Activated T-cell treated with anti-CD3 and anti-CD28 coated beads, Interleukin-2, amount 50 U/mL, for 72 hours (primary cell): ENCODE measurements around the gene SLAMF8. TPM values are rescaled to one million over a fixed set of nuclear protein-coding genes. Genes with fewer than 3 reads are reported as not detected.

Experiments used
- ATAC-seq, 2 donors: fragments of 150-1000 bp; cut with Tn5 transposase; replicated peaks in 1 of 2; 2 replicates each; pipeline ENCODE4 v1.10.0; 2021; ENCODE audit warnings: moderate library complexity in 2 of 2, mild to moderate bottlenecking in 1 of 2
- DNase-seq, 2 donors: peaks; one replicate each; pipeline ENCODE4 v3.0.0; 2021 to 2022; ENCODE audit warnings: mixed read lengths in 1 of 2
- H3K27ac Mint-ChIP-seq: one replicate; pipeline ENCODE4 v1.8.0; 2022; ENCODE audit warnings: mild to moderate bottlenecking, moderate library complexity, mixed read lengths
- H3K27me3 Mint-ChIP-seq: one replicate; pipeline ENCODE4 v1.8.0; 2022; ENCODE audit warnings: low read depth, mixed read lengths
- H3K36me3 Mint-ChIP-seq, 2 donors: one replicate each; pipeline ENCODE4 v1.8.0; 2022; ENCODE audit warnings: mixed read lengths in 2 of 2, mild to moderate bottlenecking in 1 of 2; ENCODE audit not compliant: insufficient read depth in 2 of 2
- H3K4me1 Mint-ChIP-seq: one replicate; pipeline ENCODE4 v1.8.0; 2022; ENCODE audit warnings: low read depth, mixed read lengths
- H3K4me3 Mint-ChIP-seq, 2 donors: one replicate each; pipeline ENCODE4 v1.8.0; 2022; ENCODE audit warnings: mild to moderate bottlenecking in 2 of 2, mixed read lengths in 2 of 2, moderate library complexity in 2 of 2
- H3K9me3 Mint-ChIP-seq, 2 donors: one replicate each; pipeline ENCODE4 v1.8.0; 2022; ENCODE audit warnings: mixed read lengths in 2 of 2
- total RNA-seq, 2 donors: library from RNA; stranded (reverse); gene quantifications; one replicate each; pipeline ENCODE4 v1.2.3, GENCODE V29; 2022

Gene SLAMF8
- total RNA-seq, 2 donors from 2014 or later, result 0.31 to 0.53 TPM

- Mint-ChIP-seq H3K4me3 (no peak overlapping the region), H3K9me3 (no peaks in the 10 kb centered on the region), H3K27me3 (peaks cover 15% of the 10 kb centered on the region), H3K36me3 (no peaks in the 10 kb centered on the region), H3K27ac (no peak overlapping the region), H3K4me1 (peaks cover 8% of the 10 kb centered on the region)
- DNase-seq (no peak), ATAC-seq (no peak)
Measured at GRCh38 chr1:159843459-159843858, 16.8 kb downstream of the SLAMF8 start.

GRCh38 chr1:159845751-159846629 is 19.3 kb downstream of the SLAMF8 start:
- no peak for DNase-seq
- no peak overlapping the region for H3K4me3 Mint-ChIP-seq
- H3K27me3 Mint-ChIP-seq, result peaks cover 15% of the 10 kb centered on the region
- H3K36me3 Mint-ChIP-seq, result no peaks in the 10 kb centered on the region
- H3K27ac Mint-ChIP-seq, result no peak overlapping the region
- H3K9me3 Mint-ChIP-seq, result no peaks in the 10 kb centered on the region
- ATAC-seq, result no peak
- H3K4me1 Mint-ChIP-seq, result no peaks in the 10 kb centered on the region

GRCh38 chr1:159847231-159847630 is 20.6 kb downstream of the SLAMF8 start:
- ATAC-seq (no peak), DNase-seq (no peak)
- Mint-ChIP-seq H3K9me3 (no peaks in the 10 kb centered on the region), H3K27me3 (peaks cover 15% of the 10 kb centered on the region), H3K4me3 (no peak overlapping the region), H3K4me1 (peaks cover 5% of the 10 kb centered on the region), H3K27ac (no peak overlapping the region), H3K36me3 (no peaks in the 10 kb centered on the region)

GRCh38 chr1:159848326-159848725 is 21.7 kb downstream of the SLAMF8 start:
- no peaks in the 10 kb centered on the region for H3K36me3 Mint-ChIP-seq
- H3K4me1 Mint-ChIP-seq, result peaks cover 5% of the 10 kb centered on the region
- no peaks in the 10 kb centered on the region for H3K9me3 Mint-ChIP-seq
- H3K27me3 Mint-ChIP-seq, result peaks cover 15% of the 10 kb centered on the region
- H3K27ac Mint-ChIP-seq, result no peak overlapping the region
- ATAC-seq (no peak), DNase-seq (no peak)
- no peak overlapping the region for H3K4me3 Mint-ChIP-seq

GRCh38 chr1:159849626-159850366 is 23.1 kb downstream of the SLAMF8 start:
- H3K36me3 Mint-ChIP-seq, result no peaks in the 10 kb centered on the region
- DNase-seq, result no peak
- no peaks in the 10 kb centered on the region for H3K9me3 Mint-ChIP-seq
- H3K4me1 Mint-ChIP-seq, result peaks cover 14% of the 10 kb centered on the region
- ATAC-seq, result no peak
- no peak overlapping the region for H3K4me3 Mint-ChIP-seq
- H3K27me3 Mint-ChIP-seq, result peaks cover under 1% of the 10 kb centered on the region
- no peak overlapping the region for H3K27ac Mint-ChIP-seq

GRCh38 chr1:159851407-159851806 is 24.7 kb downstream of the SLAMF8 start:
- H3K27ac Mint-ChIP-seq, result peak overlapping the region; percentile 61
- no peaks in the 10 kb centered on the region for H3K27me3 Mint-ChIP-seq
- no peaks in the 10 kb centered on the region for H3K9me3 Mint-ChIP-seq
- no peak overlapping the region for H3K4me3 Mint-ChIP-seq
- ATAC-seq (no peak), DNase-seq (no peak)
- peaks cover 19% of the 10 kb centered on the region for H3K4me1 Mint-ChIP-seq
- no peaks in the 10 kb centered on the region for H3K36me3 Mint-ChIP-seq

- no peaks in the 10 kb centered on the region for H3K36me3 Mint-ChIP-seq
- peaks cover 19% of the 10 kb centered on the region for H3K4me1 Mint-ChIP-seq
- H3K9me3 Mint-ChIP-seq, result no peaks in the 10 kb centered on the region
- no peak for ATAC-seq
- H3K4me3 Mint-ChIP-seq, result peak overlapping the region; percentile 68 to 91
- no peak for DNase-seq
- no peaks in the 10 kb centered on the region for H3K27me3 Mint-ChIP-seq
- peak overlapping the region; percentile 66 for H3K27ac Mint-ChIP-seq
Measured at GRCh38 chr1:159853417-159854115, 26.9 kb downstream of the SLAMF8 start.

GRCh38 chr1:159854116-159854692 is 27.5 kb downstream of the SLAMF8 start:
- peaks cover 19% of the 10 kb centered on the region for H3K4me1 Mint-ChIP-seq
- no peaks in the 10 kb centered on the region for H3K27me3 Mint-ChIP-seq
- no peaks in the 10 kb centered on the region for H3K9me3 Mint-ChIP-seq
- H3K27ac Mint-ChIP-seq, result peak overlapping the region; percentile 66
- DNase-seq (peak; percentile 30 to 37), ATAC-seq (peak; percentile 17 to 39)
- peak overlapping the region; percentile 68 to 91 for H3K4me3 Mint-ChIP-seq
- H3K36me3 Mint-ChIP-seq, result no peaks in the 10 kb centered on the region

GRCh38 chr1:159854693-159855192 is 28.1 kb downstream of the SLAMF8 start:
- Mint-ChIP-seq H3K9me3 (no peaks in the 10 kb centered on the region), H3K4me3 (peak overlapping the region; percentile 68 to 91), H3K27me3 (no peaks in the 10 kb centered on the region), H3K27ac (no peak overlapping the region), H3K36me3 (no peaks in the 10 kb centered on the region), H3K4me1 (peaks cover 19% of the 10 kb centered on the region)
- DNase-seq (peak; percentile 87 to 89), ATAC-seq (peak; percentile 96 to 97)

- Mint-ChIP-seq H3K36me3 (no peaks in the 10 kb centered on the region), H3K4me1 (peaks cover 19% of the 10 kb centered on the region), H3K27me3 (no peaks in the 10 kb centered on the region), H3K4me3 (peak overlapping the region in 1 of 2 donors; percentile 91), H3K9me3 (no peaks in the 10 kb centered on the region), H3K27ac (no peak overlapping the region)
- no peak for ATAC-seq
- no peak for DNase-seq
Measured at GRCh38 chr1:159855709-159856108, 29.0 kb downstream of the SLAMF8 start.

- ATAC-seq, result no peak
- Mint-ChIP-seq H3K27ac (no peak overlapping the region), H3K4me1 (peaks cover 15% of the 10 kb centered on the region), H3K4me3 (no peak overlapping the region), H3K9me3 (no peaks in the 10 kb centered on the region), H3K36me3 (no peaks in the 10 kb centered on the region), H3K27me3 (no peaks in the 10 kb centered on the region)
- DNase-seq, result no peak
Measured at GRCh38 chr1:159856576-159856975, 29.9 kb downstream of the SLAMF8 start.

- Mint-ChIP-seq H3K36me3 (no peaks in the 10 kb centered on the region), H3K4me3 (no peak overlapping the region), H3K27me3 (no peaks in the 10 kb centered on the region), H3K4me1 (peaks cover 14% of the 10 kb centered on the region), H3K9me3 (no peaks in the 10 kb centered on the region), H3K27ac (no peak overlapping the region)
- DNase-seq (no peak), ATAC-seq (no peak)
Measured at GRCh38 chr1:159857889-159858288, 31.2 kb downstream of the SLAMF8 start.
